Measurements from ENCODE around the gene NHERF2. TPM values are rescaled to one million over a fixed set of nuclear protein-coding genes. Genes with fewer than 3 reads are reported as not detected.
"Not testable (repeated sequence)": the region's sequence is repeated elsewhere in the genome, so short reads cannot be mapped to it uniquely, and the experiment has no call there.

NHERF2 gene
- total RNA-seq, 1 donor from 2014 or later = 238 TPM

- no peak for DNase-seq (ENCODE audit: low spot score)
Observed at GRCh38 chr16:2005646-2006045, 21.1 kb upstream of the NHERF2 start.

GRCh38 chr16:2006317-2006716 lies 20.4 kb upstream of the NHERF2 start:
- no peak for DNase-seq (ENCODE audit: low spot score)

GRCh38 chr16:2007081-2007836 lies 19.4 kb upstream of the NHERF2 start:
- no peak for DNase-seq (ENCODE audit: low spot score)

- DNase-seq (ENCODE audit: low spot score) = no peak
Observed at GRCh38 chr16:2008009-2008526, 18.6 kb upstream of the NHERF2 start.

DNA sequence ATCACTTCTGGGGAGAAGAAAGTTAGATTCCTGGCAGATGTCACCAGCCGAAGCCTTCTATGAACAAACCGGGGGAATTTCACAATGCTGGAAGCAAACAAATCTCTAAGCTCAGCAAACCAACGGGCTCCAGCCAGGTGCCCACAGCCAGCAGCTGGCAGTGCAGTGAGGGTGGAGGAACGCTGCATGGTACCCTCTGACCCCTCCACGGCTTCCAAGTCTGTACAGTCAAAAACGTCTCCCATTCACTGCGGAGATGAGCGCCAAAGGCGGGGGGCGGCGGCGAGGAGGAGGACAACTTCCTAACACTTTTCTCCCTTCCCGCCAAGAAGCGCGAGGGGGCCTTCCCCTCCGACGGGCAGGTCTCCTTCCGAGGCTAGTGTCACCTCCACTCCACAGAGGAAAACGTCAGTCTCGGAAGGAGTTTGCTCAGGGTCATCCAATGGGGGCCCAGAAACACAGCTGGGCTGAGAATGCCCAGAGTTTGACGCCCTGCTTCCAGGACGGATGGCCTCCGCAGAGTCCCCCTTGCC lies 18.0 kb upstream of the NHERF2 start:
- no peak for DNase-seq (ENCODE audit: low spot score)

- no peak for DNase-seq (ENCODE audit: low spot score)
Observed at GRCh38 chr16:2009164-2009711, 17.5 kb upstream of the NHERF2 start.

GRCh38 chr16:2009791-2010510 lies 16.8 kb upstream of the NHERF2 start, which contains the start of gene ZNF598:
ZNF598 (minus strand) TSS chr16:2009821.
- peak; percentile 92 for DNase-seq (ENCODE audit: low spot score)

- not testable (repeated sequence) for DNase-seq (ENCODE audit: low spot score)
Observed at GRCh38 chr16:2011726-2012125, 15.0 kb upstream of the NHERF2 start.

DNA sequence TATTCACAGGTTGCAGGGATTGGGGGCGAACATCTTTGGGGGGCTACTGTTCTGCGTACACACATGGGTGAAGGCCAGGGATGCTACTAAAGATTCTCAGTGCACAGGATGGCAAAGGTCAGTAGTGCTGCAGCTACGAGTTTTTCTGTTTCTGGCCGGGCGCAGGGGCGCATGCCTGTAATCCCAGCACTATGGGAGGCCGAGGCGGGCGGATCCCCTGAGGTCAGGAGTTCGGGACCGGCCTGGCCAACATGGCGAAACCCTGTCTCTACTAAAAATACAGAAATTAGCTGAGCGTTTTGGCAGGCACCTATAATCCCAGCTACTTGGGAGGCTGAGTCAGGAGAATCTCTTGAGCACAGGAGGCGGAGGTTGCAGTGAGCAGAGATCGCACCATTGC lies 13.2 kb upstream of the NHERF2 start:
- no peak for DNase-seq (ENCODE audit: low spot score)

DNA sequence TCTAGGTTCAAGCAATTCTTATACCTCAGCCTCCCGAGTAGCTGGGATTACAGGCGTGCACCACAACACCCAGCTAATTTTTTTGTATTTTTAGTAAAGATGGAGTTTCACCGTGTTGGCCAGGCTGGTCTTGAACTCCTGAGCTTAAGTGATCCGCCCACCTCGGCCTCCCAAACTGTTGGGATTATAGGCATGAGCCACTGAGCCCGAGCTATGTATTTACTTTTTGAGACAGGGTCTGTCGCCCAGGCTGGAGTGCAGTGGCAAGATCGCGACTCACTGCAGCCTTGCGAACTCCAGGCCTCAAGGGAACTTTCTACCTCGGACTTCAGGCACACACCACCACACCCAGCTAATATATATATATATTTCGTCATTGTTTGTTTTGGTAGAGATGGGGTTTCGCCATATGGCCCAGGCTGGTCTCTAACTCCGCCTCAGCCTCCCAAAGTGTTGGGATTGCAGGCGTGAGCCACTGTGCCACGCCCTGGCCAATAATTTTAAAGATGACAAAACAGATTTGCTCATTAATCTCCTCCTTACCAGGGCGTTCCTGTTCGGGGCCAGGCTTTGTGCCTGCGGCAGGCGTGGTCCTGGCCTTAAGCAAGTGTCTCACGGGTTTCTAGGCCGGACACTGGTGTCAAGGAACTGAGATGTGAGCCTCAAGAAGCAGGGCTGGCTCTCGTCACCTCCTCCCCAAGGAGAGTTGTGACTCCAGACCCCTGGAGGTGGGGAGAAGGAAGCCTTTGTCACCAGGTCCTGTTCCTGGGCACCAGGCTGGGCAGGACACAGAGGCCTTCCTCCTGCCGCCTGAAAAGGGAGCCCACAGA lies 11.4 kb upstream of the NHERF2 start:
- no peak for DNase-seq (ENCODE audit: low spot score)

- DNase-seq (ENCODE audit: low spot score) = no peak
Observed at GRCh38 chr16:2015947-2016208, 10.8 kb upstream of the NHERF2 start.

- no peak for DNase-seq (ENCODE audit: low spot score)
Observed at GRCh38 chr16:2016407-2016922, 10.2 kb upstream of the NHERF2 start.

- DNase-seq (ENCODE audit: low spot score) = no peak
Observed at GRCh38 chr16:2019518-2019920, 7.2 kb upstream of the NHERF2 start, which contains the start of gene NPW. NPW (plus strand) TSS chr16:2019785.

DNA sequence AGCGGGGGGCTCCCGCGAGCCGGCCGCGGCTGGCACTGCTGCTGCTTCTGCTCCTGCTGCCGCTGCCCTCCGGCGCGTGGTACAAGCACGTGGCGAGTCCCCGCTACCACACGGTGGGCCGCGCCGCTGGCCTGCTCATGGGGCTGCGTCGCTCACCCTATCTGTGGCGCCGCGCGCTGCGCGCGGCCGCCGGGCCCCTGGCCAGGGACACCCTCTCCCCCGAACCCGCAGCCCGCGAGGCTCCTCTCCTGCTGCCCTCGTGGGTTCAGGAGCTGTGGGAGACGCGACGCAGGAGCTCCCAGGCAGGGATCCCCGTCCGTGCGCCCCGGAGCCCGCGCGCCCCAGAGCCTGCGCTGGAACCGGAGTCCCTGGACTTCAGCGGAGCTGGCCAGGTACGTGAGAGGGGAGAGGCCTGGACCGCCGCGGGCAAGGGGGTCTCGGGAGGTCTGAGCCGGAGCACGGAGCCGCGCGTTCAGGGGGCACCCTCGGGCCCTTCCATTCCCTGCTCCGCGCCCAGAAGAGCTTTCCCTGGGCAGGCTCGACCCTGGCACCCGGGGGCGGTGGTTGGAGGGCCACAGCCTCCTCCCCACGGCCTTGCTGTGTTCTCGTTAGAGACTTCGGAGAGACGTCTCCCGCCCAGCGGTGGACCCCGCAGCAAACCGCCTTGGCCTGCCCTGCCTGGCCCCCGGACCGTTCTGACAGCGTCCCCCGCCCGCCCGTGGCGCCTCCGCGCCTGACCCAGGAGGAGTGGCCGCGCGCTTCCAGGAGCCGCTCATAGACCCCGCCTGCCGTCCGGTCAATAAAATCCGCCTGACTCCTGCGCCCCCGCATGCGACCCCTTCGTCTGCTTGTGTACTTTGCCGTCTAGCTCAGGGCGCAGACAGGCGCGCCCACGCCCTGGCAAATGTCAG lies 6.5 kb upstream of the NHERF2 start:
- DNase-seq (ENCODE audit: low spot score) = no peak

- DNase-seq (ENCODE audit: low spot score) = no peak
Observed at GRCh38 chr16:2022723-2023091, 4.0 kb upstream of the NHERF2 start.

- DNase-seq (ENCODE audit: low spot score) = peak; percentile 98
Observed at GRCh38 chr16:2023092-2024031, 3.3 kb upstream of the NHERF2 start.

DNA sequence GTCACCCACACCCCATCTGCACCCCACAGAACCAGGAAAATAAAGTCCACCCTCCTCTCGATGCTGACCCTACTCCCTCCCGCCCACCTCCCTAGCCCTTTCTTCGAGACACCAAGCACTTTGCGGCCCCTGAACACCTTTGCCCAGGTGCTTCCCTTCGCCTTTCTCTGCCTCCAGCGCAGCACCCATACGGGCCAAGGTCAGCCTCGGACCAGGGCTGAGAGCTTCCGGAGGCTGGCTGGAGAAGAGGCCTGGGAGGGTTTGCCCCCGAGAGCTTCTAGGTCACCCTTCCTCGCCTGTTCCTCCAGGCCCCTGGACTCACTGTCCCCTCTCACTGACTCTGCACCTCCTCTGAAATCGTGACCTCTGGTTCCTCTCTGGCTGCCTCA lies 2.7 kb upstream of the NHERF2 start:
- no peak for DNase-seq (ENCODE audit: low spot score)

DNA sequence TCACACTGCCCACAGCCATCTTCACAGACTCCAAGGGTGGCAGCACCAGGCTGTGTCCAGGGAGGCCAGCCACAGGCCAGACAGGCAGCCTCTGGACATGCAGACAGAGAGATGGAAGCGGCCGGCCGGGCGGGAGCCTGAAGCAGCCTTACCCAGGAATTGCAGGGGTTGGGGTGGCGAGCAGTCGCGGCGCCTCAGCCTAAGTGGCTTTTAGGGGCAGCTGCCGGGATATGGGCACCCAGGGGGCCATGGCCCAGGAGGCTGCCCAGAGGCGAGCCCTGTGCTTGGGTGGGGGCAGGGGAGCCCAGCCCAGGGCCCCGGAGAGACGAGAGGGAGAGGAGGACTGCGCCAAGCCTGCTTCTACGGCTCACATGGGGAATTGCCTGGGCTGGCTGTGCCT lies 1.5 kb upstream of the NHERF2 start:
- DNase-seq (ENCODE audit: low spot score) = no peak

Measured in mesenteric fat pad (tissue), 1 donor.